GM18520 (cell line): ENCODE measurements around the gene AGMAT.
A peak's percentile ranks its signal among the peaks of the same experiment; 100 is the strongest.

Source experiments
- ATAC-seq: cut with Tn5 transposase; IDR thresholded peaks from one replicate; pipeline ENCODE4 v1.9.1; 2021; ENCODE audit not compliant: unreplicated experiment

The AGMAT gene

GRCh38 chr1:15568387-15569073, 16.3 kb downstream of the AGMAT start:
- ATAC-seq = no peak

DNA sequence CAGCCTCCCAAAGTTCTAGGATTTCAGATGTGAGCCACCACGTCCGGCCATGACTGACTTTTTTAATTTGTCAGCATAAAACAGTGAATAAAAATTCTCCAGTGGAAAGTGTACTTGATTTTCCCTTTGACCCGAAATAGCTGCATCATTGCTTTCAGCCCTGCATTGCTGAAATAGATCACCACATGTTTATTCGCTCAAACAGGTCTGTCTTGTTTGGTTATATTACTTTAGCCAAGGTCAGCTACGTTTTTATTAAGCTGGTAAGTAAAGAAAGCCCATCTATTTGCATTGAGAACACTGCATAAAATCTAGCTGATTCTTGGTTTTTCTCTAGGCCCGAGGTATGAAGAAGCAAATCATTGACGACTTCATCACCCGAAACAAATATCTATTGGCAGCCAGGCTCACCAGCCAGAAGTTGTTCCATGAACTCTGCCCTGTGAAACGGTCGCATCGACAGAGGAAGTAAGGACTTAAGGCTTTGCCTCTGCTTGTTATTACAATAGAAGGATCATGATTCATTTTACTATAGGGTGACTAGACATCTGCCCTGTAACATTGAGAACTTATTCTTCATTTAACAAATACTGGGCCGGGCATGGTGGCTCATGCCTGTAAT, 25.6 kb downstream of the AGMAT start:
- no peak for ATAC-seq

DNA sequence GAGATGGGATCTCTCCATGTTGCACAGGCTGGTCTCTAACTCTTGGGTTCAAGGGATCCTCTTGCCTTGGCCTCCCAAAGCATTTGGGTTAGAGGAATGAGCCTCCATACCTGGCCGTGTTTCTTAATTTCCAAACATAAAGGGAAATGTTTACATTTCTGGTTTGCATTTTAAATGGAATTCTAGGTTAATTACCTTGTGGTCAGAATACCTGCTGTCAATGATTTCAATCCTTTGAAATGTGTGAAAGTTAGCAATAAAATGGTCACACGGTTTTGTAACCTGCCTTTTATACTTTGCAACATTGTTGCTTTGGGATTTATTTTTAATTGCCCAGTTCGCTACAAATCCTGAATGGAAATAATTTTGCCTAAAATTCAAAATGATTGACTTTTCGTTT, 26.3 kb downstream of the AGMAT start:
- no peak for ATAC-seq

- no peak for ATAC-seq
Observed at GRCh38 chr1:15557594-15557993, 27.3 kb downstream of the AGMAT start.

GRCh38 chr1:15557008-15557407, 27.8 kb downstream of the AGMAT start:
- ATAC-seq = no peak

GRCh38 chr1:15550573-15550972, 34.3 kb downstream of the AGMAT start:
- no peak for ATAC-seq

DNA sequence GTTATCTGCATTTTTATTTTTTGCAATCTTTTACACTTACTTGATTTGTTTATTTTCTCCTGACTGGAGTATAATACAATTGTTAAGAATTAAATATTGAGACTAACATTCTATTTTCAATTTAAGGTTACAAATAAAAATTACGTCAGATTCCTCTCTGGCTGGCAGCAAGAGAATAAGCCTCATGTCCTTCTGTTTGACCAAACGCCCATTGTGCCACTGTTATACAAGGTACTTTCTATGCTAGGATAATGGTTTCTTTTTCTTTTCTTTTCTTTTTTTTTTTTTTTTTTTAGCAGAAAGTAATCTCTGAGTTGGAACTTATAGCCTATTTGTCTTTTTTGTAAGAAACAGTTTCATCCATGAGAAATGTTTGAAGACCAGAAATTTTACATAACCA, 38.2 kb downstream of the AGMAT start:
- no peak for ATAC-seq

DNA sequence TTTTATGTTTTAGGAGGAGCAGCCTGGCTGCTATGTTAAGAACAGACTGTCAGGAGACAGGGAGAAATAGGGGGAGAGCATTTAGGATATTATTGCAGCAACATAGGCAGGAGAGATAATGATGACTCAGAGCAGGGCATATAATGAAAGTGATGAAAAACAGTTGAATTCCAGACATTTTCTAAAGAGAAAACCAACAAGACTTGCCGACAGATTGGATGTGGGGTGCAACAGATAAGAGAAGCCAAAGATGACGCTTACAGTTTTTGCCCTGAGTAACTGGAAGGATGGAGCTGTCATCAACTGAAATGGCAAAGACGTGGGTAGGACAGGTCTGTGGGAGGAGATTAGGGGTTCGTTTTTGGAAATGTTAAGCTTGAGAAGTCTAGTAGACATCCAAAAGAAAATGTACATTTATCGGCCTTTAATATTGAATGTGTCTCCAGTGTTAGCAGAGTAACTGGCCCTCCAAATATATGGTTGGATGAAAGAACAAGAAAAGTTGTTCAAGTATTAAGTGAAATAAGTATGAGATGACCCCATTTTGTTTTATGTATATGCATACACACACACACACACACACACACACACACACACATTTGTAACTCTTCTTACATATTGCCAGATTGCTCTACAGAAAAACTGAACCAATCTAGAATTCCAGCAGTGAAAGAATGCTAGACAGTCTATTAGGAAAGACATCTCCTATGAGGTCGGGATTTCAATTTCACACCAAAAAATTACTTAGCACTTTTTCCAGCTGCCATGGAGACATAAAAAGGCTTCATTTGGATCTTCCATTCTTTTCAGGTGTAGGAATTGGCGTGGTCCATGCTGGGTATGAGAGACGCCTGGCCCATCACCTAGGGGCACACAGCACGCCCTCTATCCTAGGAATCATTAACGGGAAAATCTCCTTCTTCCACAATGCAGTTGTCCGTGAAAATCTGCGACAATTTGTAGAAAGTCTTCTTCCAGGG, 41.0 kb downstream of the AGMAT start:
- ATAC-seq = no peak

GRCh38 chr1:15543251-15543588, 41.6 kb downstream of the AGMAT start:
- no peak for ATAC-seq

GRCh38 chr1:15542388-15543250, 42.2 kb downstream of the AGMAT start:
- ATAC-seq = no peak

- ATAC-seq = no peak
Observed at GRCh38 chr1:15541231-15541792, 43.5 kb downstream of the AGMAT start.

GRCh38 chr1:15540186-15540585, 44.7 kb downstream of the AGMAT start:
- no peak for ATAC-seq

DNA sequence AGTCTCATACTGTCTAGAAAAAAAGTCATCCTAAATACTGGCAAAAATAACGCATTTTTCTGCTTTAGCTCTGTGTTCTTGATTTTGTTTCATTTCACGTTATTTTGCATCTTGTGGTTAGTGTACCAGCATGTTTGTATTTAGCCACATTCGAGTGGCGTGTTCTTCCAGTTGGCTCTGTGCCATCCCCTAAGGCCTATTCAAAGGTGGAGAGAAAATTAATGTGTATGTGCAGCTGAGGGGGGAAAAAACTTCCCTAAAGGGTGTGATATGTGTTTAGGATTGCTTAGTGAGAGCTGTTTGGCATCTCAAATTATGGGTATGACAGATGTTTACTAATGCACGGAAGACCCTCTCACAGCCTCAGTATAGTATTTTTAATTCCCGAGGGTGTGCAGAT, 46.1 kb downstream of the AGMAT start:
- ATAC-seq = no peak

GRCh38 chr1:15531682-15532081, 53.2 kb downstream of the AGMAT start:
- no peak for ATAC-seq

DNA sequence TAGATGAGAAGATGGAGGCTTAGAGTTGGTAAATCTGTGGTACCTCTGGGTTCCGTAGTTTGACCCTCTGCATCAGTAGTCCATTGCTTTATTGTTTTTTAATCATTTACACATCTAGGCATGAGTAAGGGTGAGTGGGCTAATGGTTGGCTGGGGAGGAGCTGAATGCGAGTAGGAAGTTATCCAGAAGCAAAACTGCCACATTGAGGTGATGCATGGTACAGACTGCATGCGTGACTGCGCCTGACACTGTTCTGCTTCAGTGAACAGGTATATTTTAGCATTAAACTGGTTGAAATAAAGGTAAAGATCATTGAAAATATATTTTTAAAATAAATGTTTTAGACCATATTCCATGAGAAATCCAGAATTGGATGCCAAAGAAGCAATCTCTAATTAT, 53.8 kb downstream of the AGMAT start:
- no peak for ATAC-seq

GRCh38 chr1:15526490-15527339, 58.1 kb downstream of the AGMAT start, which contains the start of gene DNAJC16:
Gene DNAJC16, plus strand, starts transcription at chr1:15526848. Its CDS starts 2,258 bp downstream, at chr1:15529106.
- ATAC-seq = peak; percentile 58

GRCh38 chr1:15526021-15526489, 58.8 kb downstream of the AGMAT start:
- ATAC-seq = no peak

- no peak for ATAC-seq
Observed at GRCh38 chr1:15525050-15526020, 59.5 kb downstream of the AGMAT start.
